ENCODE data around the gene FAN1. TPM values are rescaled to one million over a fixed set of nuclear protein-coding genes. Genes with fewer than 3 reads are reported as not detected.

The FAN1 gene
- total and polyA plus RNA-seq, 9 of the 15 experiments (the other 6 are each of a cell fraction or from before 2014, with no cell fraction given) = 1.5 to 16.8 (median 12.0) TPM

GRCh38 chr15:30903497-30904187 is at the start of gene FAN1 (continued):
- TF ChIP-seq YY1 (IDR thresholded peaks at IDR 0.05; ENCODE audit: borderline replicate concordance in 1 of 3, control insufficient read depth in 1 of 3, extremely low read depth in 1 of 3, insufficient read depth in 3 of 3, insufficient read length in 1 of 3, insufficient replicate concordance in 2 of 3, low read depth in 1 of 3, low read length in 2 of 3) = peak in 2 of 3 experiments; percentile 62 to 74
- 0 out of 2 replicates have a peak, but pooled peaks have one; percentile 15 for TF ChIP-seq EHMT2 (IDR thresholded peaks at IDR 0.05)
- no peak for TF ChIP-seq NR0B1 (IDR thresholded peaks at IDR 0.05; ENCODE audit: partially characterized antibody)
- TF ChIP-seq RNF2 (IDR thresholded peaks at IDR 0.05) = peak; percentile 79; the same call in 1 of the 2 replicates
- no peak for TF ChIP-seq ZHX1 (conservative IDR thresholded peaks at IDR 0.05; ENCODE audit: low read length)
- no peak for TF ChIP-seq TAL1 (IDR thresholded peaks at IDR 0.05)
- no peak for TF ChIP-seq POU5F1 (IDR thresholded peaks at IDR 0.05; ENCODE audit: borderline replicate concordance, low read depth, low read length, partially characterized antibody)
- peak; percentile 44 for TF ChIP-seq SMAD1 (IDR thresholded peaks at IDR 0.05; ENCODE audit: low read depth, low read length, partially characterized antibody)
- 0 out of 2 replicates have a peak, but pooled peaks have one; percentile 23 for TF ChIP-seq BCOR (IDR thresholded peaks at IDR 0.05)
- no peak for TF ChIP-seq ATF1 (CRISPR knock-in tag; IDR thresholded peaks at IDR 0.05)
- peak; percentile 62 for TF ChIP-seq ATF1 (tag; IDR thresholded peaks at IDR 0.05)
- TF ChIP-seq RBM22 (IDR thresholded peaks at IDR 0.05; ENCODE audit: low read depth, low read length, poor library complexity, severe bottlenecking) = no peak
- no peak for TF ChIP-seq ZNF407 (IDR thresholded peaks at IDR 0.05; ENCODE audit: low read depth)
- no peak for TF ChIP-seq NR2C2 (CRISPR knock-in tag; IDR thresholded peaks at IDR 0.05)
- TF ChIP-seq NR2C2 (tag; IDR thresholded peaks at IDR 0.05) = peak; percentile 46; the same call in 1 of the 2 replicates
